Measurements from ENCODE around the gene OSBP2.

DNA sequence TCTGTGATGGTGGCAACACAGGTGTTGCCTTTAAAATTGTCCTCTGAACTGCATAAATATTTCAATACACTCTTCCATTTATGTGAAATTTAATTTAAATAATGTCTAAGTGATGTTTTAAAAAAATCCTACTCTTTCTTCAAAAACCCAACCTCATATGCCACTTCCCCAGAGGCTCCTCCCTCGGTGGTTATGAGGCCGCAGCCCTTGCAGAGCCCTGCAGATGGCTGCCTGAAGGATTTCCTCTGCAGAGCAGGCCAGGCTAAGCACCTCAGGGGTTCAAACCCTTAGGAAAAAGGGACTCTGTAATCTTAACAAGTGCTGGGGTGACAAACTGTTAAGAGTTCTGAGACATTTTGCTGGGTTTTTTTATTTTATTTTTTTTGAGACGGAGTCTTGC lies 248.7 kb downstream of the OSBP2 start:
- TF ChIP-seq, protein P1, sequence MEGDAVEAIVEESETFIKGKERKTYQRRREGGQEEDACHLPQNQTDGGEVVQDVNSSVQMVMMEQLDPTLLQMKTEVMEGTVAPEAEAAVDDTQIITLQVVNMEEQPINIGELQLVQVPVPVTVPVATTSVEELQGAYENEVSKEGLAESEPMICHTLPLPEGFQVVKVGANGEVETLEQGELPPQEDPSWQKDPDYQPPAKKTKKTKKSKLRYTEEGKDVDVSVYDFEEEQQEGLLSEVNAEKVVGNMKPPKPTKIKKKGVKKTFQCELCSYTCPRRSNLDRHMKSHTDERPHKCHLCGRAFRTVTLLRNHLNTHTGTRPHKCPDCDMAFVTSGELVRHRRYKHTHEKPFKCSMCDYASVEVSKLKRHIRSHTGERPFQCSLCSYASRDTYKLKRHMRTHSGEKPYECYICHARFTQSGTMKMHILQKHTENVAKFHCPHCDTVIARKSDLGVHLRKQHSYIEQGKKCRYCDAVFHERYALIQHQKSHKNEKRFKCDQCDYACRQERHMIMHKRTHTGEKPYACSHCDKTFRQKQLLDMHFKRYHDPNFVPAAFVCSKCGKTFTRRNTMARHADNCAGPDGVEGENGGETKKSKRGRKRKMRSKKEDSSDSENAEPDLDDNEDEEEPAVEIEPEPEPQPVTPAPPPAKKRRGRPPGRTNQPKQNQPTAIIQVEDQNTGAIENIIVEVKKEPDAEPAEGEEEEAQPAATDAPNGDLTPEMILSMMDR (IDR thresholded peaks at IDR 0.05; ENCODE audit: low read length), result no peak
- no peak for TF ChIP-seq EZH2 (IDR thresholded peaks at IDR 0.05; ENCODE audit: borderline replicate concordance, low read length)

Measured in OCI-LY1 (cell line).